SK-N-SH treated with all-trans-retinoic acid at 6 μM for 48 hours (cell line): ENCODE measurements around the gene ZDHHC20.

Source experiments
- ZFP3 ChIP-seq: fragments of 250-450 bp; sonication (Bioruptor Pico); IDR thresholded peaks from 2 replicates; pipeline ENCODE4 v1.5.0; 2020; ENCODE audit warnings: mild to moderate bottlenecking, moderate library complexity
- ZFP30 ChIP-seq: fragments of 450-650 bp; formaldehyde crosslinking; IDR thresholded peaks from 2 replicates; pipeline ENCODE4 v1.5.0; 2022; ENCODE audit warnings: mild to moderate bottlenecking, moderate library complexity
- TF ChIP-seq, protein P1 (sequence below): fragments of 250-450 bp; sonication (Bioruptor Pico); IDR thresholded peaks from 2 replicates; pipeline ENCODE4 v1.8.0; 2020; ENCODE audit warnings: mild to moderate bottlenecking, moderate library complexity, borderline replicate concordance
- TF ChIP-seq, protein P2 (sequence below): fragments of 250-450 bp; sonication (Bioruptor Pico); IDR thresholded peaks from 2 replicates; pipeline ENCODE4 v1.8.0; 2021; ENCODE audit warnings: low read depth, mild to moderate bottlenecking, moderate library complexity, borderline replicate concordance

DNA sequence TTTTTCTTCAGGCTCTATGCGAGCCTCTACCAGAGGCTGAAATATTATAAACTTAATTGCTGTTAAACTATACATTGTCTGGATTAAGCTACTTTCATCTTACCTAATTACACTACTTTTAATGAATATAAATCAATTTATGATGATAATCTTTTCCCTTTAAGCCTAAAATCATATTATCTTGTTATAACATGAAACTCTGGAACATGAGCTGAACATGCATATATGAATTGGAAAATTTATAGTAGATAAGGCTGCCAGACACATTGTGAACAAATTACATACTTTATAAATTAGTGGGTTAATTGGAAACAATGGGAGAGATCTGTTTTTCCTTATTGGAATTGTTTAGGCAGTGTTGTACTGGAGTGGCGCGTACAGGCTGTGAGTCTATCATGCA lies 45.3 kb upstream of the ZDHHC20 start:
- TF ChIP-seq ZFP30 (CRISPR knock-in tag) (no peak), ZFP3 (CRISPR knock-in tag) (no peak)
- TF ChIP-seq, protein P1, sequence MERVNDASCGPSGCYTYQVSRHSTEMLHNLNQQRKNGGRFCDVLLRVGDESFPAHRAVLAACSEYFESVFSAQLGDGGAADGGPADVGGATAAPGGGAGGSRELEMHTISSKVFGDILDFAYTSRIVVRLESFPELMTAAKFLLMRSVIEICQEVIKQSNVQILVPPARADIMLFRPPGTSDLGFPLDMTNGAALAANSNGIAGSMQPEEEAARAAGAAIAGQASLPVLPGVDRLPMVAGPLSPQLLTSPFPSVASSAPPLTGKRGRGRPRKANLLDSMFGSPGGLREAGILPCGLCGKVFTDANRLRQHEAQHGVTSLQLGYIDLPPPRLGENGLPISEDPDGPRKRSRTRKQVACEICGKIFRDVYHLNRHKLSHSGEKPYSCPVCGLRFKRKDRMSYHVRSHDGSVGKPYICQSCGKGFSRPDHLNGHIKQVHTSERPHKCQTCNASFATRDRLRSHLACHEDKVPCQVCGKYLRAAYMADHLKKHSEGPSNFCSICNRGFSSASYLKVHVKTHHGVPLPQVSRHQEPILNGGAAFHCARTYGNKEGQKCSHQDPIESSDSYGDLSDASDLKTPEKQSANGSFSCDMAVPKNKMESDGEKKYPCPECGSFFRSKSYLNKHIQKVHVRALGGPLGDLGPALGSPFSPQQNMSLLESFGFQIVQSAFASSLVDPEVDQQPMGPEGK (CRISPR knock-in tag), result no peak
- TF ChIP-seq, protein P2, sequence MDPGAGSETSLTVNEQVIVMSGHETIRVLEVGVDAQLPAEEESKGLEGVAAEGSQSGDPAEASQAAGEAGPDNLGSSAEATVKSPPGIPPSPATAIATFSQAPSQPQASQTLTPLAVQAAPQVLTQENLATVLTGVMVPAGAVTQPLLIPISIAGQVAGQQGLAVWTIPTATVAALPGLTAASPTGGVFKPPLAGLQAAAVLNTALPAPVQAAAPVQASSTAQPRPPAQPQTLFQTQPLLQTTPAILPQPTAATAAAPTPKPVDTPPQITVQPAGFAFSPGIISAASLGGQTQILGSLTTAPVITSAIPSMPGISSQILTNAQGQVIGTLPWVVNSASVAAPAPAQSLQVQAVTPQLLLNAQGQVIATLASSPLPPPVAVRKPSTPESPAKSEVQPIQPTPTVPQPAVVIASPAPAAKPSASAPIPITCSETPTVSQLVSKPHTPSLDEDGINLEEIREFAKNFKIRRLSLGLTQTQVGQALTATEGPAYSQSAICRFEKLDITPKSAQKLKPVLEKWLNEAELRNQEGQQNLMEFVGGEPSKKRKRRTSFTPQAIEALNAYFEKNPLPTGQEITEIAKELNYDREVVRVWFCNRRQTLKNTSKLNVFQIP (CRISPR knock-in tag), result no peak
